Measurements from ENCODE around the gene GDF10.
A peak's percentile ranks its signal among the peaks of the same experiment; 100 is the strongest.

Gene GDF10

DNA sequence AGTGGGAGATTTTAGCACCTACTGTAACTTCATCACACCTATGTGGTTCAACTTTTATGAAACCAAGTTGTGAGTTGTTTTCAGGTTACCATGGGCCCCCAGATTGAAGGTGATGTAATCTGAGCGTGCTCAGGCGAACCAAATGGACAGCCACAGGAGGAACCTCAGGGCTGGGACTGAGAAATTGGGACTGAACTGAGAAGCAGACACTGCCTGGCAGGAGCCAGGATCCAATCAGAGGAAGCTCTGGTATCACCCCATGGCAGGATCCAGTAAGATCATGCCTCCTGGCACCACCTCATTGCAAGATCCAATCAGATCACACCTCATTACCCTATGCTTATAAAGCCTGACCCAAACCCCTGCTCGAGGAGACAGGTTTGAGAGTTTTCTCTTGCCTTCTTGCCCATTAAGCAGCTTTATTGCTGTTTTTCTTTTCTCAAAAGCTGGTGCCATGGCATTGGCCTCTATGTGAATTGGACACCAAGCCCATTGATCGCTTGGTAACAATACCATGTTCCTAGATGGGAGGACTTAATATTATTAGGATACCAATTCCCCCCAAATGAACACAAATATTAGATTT, 43.2 kb upstream of the GDF10 start:
- Histone ChIP-seq H3K4me1 (ENCODE audit: low read length) (peaks cover 34% of the 10 kb centered on the region), H3K9ac (ENCODE audit: low read length) (no peak overlapping the region), H4K20me1 (ENCODE audit: insufficient read depth, low read length) (no peaks in the 10 kb centered on the region), H3K79me2 (ENCODE audit: low read length) (no peaks in the 10 kb centered on the region), H3K27ac (ENCODE audit: low read length) (no peak overlapping the region), H3K27me3 (ENCODE audit: low read depth, low read length) (no peaks in the 10 kb centered on the region), H2AFZ (ENCODE audit: low read depth, low read length) (no peak overlapping the region), H3K4me2 (ENCODE audit: low read length) (no peak overlapping the region), H3K9me3 (ENCODE audit: insufficient read depth, low read length) (no peaks in the 10 kb centered on the region), H3K4me3 (ENCODE audit: low read length) (no peak overlapping the region), H3K36me3 (replicated peaks; ENCODE audit: low read depth, low read length) (no peaks in the 10 kb centered on the region)
- no peak for TF ChIP-seq EZH2phosphoT487 (IDR thresholded peaks at IDR 0.05; ENCODE audit: low read depth)
- TF ChIP-seq, protein P1, sequence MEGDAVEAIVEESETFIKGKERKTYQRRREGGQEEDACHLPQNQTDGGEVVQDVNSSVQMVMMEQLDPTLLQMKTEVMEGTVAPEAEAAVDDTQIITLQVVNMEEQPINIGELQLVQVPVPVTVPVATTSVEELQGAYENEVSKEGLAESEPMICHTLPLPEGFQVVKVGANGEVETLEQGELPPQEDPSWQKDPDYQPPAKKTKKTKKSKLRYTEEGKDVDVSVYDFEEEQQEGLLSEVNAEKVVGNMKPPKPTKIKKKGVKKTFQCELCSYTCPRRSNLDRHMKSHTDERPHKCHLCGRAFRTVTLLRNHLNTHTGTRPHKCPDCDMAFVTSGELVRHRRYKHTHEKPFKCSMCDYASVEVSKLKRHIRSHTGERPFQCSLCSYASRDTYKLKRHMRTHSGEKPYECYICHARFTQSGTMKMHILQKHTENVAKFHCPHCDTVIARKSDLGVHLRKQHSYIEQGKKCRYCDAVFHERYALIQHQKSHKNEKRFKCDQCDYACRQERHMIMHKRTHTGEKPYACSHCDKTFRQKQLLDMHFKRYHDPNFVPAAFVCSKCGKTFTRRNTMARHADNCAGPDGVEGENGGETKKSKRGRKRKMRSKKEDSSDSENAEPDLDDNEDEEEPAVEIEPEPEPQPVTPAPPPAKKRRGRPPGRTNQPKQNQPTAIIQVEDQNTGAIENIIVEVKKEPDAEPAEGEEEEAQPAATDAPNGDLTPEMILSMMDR (IDR thresholded peaks at IDR 0.05; ENCODE audit: low read depth, low read length): no peak

DNA sequence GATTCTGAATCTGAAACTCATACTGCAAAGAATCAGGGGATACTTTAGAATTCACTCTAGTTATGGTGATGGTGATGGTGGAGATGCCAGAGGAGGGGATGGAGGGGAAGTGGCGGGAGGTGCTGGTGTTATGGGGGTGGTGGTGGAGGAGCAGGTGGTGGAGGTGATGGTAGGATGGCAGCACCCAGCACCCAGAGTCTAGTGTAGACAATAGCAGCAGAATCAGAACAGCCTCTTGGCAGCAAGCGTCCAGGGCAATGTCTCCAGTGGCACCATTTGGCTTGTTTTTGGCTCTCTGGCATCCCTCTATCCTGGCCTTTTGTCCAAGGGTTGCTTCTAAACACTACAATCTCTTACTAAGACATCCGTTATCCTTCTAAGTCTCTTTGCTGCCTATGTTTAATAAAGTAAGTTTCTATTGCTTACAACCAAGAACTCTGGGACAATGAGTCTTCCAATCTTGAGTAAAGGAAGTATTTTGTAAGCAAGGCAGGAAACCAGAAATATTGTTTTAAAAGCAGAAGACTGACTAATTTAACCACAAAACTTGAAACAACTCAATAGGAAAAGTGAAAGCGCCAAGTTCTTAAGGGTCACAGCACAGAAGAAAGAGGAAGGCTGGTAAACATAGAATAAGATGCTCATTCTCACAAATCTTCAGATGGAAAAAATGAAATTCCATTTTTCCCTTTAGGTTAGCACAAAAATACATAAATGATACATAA, 42.4 kb upstream of the GDF10 start:
- H3K27me3 ChIP-seq (ENCODE audit: low read depth, low read length): no peaks in the 10 kb centered on the region
- H3K4me2 ChIP-seq (ENCODE audit: low read length): peak overlapping the region; percentile 41
- H3K4me3 ChIP-seq (ENCODE audit: low read length): no peak overlapping the region
- no peaks in the 10 kb centered on the region for H4K20me1 ChIP-seq (ENCODE audit: insufficient read depth, low read length)
- no peaks in the 10 kb centered on the region for H3K79me2 ChIP-seq (ENCODE audit: low read length)
- TF ChIP-seq EZH2phosphoT487 (IDR thresholded peaks at IDR 0.05; ENCODE audit: low read depth): no peak
- TF ChIP-seq, protein P1 (IDR thresholded peaks at IDR 0.05; ENCODE audit: low read depth, low read length): no peak
- H3K9ac ChIP-seq (ENCODE audit: low read length): no peak overlapping the region
- H3K9me3 ChIP-seq (ENCODE audit: insufficient read depth, low read length): no peaks in the 10 kb centered on the region
- H3K27ac ChIP-seq (ENCODE audit: low read length): no peak overlapping the region
- no peaks in the 10 kb centered on the region for H3K36me3 ChIP-seq (replicated peaks; ENCODE audit: low read depth, low read length)
- H2AFZ ChIP-seq (ENCODE audit: low read depth, low read length): no peak overlapping the region
- H3K4me1 ChIP-seq (ENCODE audit: low read length): peaks cover 40% of the 10 kb centered on the region

DNA sequence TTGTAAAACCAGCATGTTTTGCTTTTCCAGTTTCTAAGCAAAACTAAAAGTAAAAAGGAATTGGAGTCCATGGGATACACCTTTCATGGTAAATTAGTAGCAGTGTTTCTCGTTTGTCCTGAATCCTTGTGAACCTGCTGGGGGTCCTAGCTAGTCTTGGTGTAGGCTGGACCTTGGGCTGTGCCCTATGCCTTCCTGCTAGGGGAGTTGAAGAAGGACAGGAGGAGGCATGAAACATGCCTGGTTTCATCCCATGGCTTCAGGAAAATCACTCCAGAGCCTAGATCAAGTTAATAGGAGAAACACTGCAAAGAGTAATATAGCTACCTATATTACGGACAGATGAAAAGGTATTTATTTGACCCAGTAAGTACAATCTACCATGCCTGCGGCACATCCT, 41.1 kb upstream of the GDF10 start:
- no peak for TF ChIP-seq EZH2phosphoT487 (IDR thresholded peaks at IDR 0.05; ENCODE audit: low read depth)
- TF ChIP-seq, protein P1 (IDR thresholded peaks at IDR 0.05; ENCODE audit: low read depth, low read length): no peak
- no peak overlapping the region for H3K4me3 ChIP-seq (ENCODE audit: low read length)
- H3K4me2 ChIP-seq (ENCODE audit: low read length): no peak overlapping the region
- H3K4me1 ChIP-seq (ENCODE audit: low read length): peaks cover 40% of the 10 kb centered on the region
- no peaks in the 10 kb centered on the region for H3K9me3 ChIP-seq (ENCODE audit: insufficient read depth, low read length)
- no peaks in the 10 kb centered on the region for H3K36me3 ChIP-seq (replicated peaks; ENCODE audit: low read depth, low read length)
- H2AFZ ChIP-seq (ENCODE audit: low read depth, low read length): no peak overlapping the region
- H3K27ac ChIP-seq (ENCODE audit: low read length): no peak overlapping the region
- H3K27me3 ChIP-seq (ENCODE audit: low read depth, low read length): no peaks in the 10 kb centered on the region
- no peak overlapping the region for H3K9ac ChIP-seq (ENCODE audit: low read length)
- no peaks in the 10 kb centered on the region for H4K20me1 ChIP-seq (ENCODE audit: insufficient read depth, low read length)
- no peaks in the 10 kb centered on the region for H3K79me2 ChIP-seq (ENCODE audit: low read length)

DNA sequence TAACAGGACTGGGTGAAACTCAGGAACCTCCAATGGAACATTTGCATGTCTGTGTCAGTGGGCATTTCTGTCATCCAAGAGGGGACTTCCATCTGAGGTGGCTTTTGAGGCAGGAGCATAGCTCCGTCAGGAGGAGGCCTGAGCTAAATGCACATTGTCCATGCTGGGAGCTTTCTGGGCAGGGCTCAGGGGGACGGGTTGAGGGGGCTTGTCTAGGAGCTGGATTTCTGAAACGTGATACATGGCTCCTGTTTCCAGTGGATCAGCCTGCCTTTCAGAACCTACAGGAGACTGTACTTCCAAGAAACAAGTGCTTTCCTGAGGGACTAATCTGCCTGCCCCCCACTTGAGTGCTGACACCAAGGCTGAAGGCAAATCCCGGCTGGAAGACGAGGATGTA, 40.5 kb upstream of the GDF10 start:
- Histone ChIP-seq H2AFZ (ENCODE audit: low read depth, low read length) (no peak overlapping the region), H3K79me2 (ENCODE audit: low read length) (no peaks in the 10 kb centered on the region), H3K36me3 (replicated peaks; ENCODE audit: low read depth, low read length) (no peaks in the 10 kb centered on the region), H3K9me3 (ENCODE audit: insufficient read depth, low read length) (no peaks in the 10 kb centered on the region), H3K4me2 (ENCODE audit: low read length) (no peak overlapping the region), H3K4me3 (ENCODE audit: low read length) (no peak overlapping the region), H3K4me1 (ENCODE audit: low read length) (peaks cover 40% of the 10 kb centered on the region), H3K27ac (ENCODE audit: low read length) (no peak overlapping the region), H3K9ac (ENCODE audit: low read length) (no peak overlapping the region), H4K20me1 (ENCODE audit: insufficient read depth, low read length) (no peaks in the 10 kb centered on the region), H3K27me3 (ENCODE audit: low read depth, low read length) (no peaks in the 10 kb centered on the region)
- TF ChIP-seq EZH2phosphoT487 (IDR thresholded peaks at IDR 0.05; ENCODE audit: low read depth): no peak
- TF ChIP-seq, protein P1 (IDR thresholded peaks at IDR 0.05; ENCODE audit: low read depth, low read length): no peak

Data from OCI-LY3 (cell line).